OCI-LY3 (cell line): Measurements from ENCODE around the gene FOS.

ENCODE experiments used
- H2AFZ ChIP-seq: fragments of 200-600, 300-600 bp; shearing (Covaris generic); 2 replicates; pipeline ENCODE4 v1.6.0; 2014; ENCODE audit warnings: antibody characterized with exemption, low read depth, low read length
- H3K27ac ChIP-seq: fragments of 200-600, 300-600 bp; sonication (generic); 2 replicates; pipeline ENCODE4 v1.5.1; 2014; ENCODE audit warnings: mild to moderate bottlenecking, low read length, moderate library complexity, mixed read lengths
- H3K27me3 ChIP-seq: fragments of 200-600, 300-600 bp; sonication (generic); 2 replicates; pipeline ENCODE4 v1.6.1; 2014; ENCODE audit warnings: low read depth, low read length, mixed read lengths
- H3K36me3 ChIP-seq: fragments of 200-600, 300-600 bp; sonication (generic); replicated peaks from 2 replicates; pipeline ENCODE3; 2014; ENCODE audit warnings: low read depth, low read length, mixed read lengths
- H3K4me1 ChIP-seq: fragments of 300-600, 200-600 bp; sonication (generic); 2 replicates; pipeline ENCODE4 v1.6.1; 2014; ENCODE audit warnings: low read length, mixed read lengths
- H3K4me2 ChIP-seq: fragments of 200-600, 300-600 bp; sonication (generic); 2 replicates; pipeline ENCODE4 v1.6.1; 2014; ENCODE audit warnings: low read length, mixed read lengths
- H3K4me3 ChIP-seq: fragments of 300-600, 200-600 bp; sonication (generic); 2 replicates; pipeline ENCODE4 v1.5.1; 2014; ENCODE audit warnings: antibody characterized with exemption, mild to moderate bottlenecking, low read length, moderate library complexity
- H3K79me2 ChIP-seq: fragments of 300-600, 200-600 bp; shearing (Covaris generic); 2 replicates; pipeline ENCODE4 v1.6.1; 2014; ENCODE audit warnings: mild to moderate bottlenecking, low read length, mixed read lengths
- H3K9ac ChIP-seq: fragments of 300-600, 200-600 bp; shearing (Covaris generic); 2 replicates; pipeline ENCODE4 v1.6.0; 2014; ENCODE audit warnings: mild to moderate bottlenecking, low read length, moderate library complexity
- H3K9me3 ChIP-seq: fragments of 200-600, 300-600 bp; shearing (Covaris generic); 2 replicates; pipeline ENCODE4 v1.6.1; 2014; ENCODE audit warnings: low read length, mixed read lengths; ENCODE audit not compliant: insufficient read depth
- H4K20me1 ChIP-seq: fragments of 200-600, 300-600 bp; sonication (generic); 2 replicates; pipeline ENCODE4 v1.6.1; 2016; ENCODE audit warnings: low read length, mixed read lengths; ENCODE audit not compliant: insufficient read depth
- EZH2phosphoT487 ChIP-seq: fragments of 200-600 bp; shearing (Covaris generic); IDR thresholded peaks from 2 replicates; pipeline ENCODE4 v1.6.1; 2018; ENCODE audit warnings: antibody characterized with exemption, mixed run types, low read depth
- TF ChIP-seq, protein P1 (sequence below): fragments of 200-600, 300-600 bp; sonication (generic); IDR thresholded peaks from 2 replicates; pipeline ENCODE4 v1.5.1; 2014; ENCODE audit warnings: antibody characterized with exemption, low read length, low read depth

Gene FOS

DNA sequence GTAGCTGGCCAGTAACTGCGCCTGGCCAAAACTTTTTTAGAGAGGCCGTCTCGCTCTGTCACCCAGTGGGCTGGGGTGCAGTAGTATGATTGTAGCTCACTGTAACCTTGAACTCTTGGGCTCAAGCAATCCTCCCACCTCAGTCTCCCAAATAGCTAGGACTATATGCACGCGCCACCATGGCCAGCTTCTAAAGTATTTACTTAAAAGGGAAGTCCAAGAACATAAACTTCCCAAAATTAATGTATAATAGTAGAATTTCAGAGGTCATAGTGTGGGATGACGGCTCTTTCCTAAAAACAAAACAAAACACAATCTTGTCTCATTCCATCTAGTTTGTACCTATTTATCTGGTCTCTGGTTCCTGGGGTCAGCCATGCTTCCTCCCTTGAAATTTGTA, 42.2 kb upstream of the FOS start:
- H4K20me1 ChIP-seq: no peaks in the 10 kb centered on the region
- no peak overlapping the region for H2AFZ ChIP-seq
- H3K79me2 ChIP-seq: no peaks in the 10 kb centered on the region
- H3K9me3 ChIP-seq: no peaks in the 10 kb centered on the region
- no peak overlapping the region for H3K4me2 ChIP-seq
- H3K4me3 ChIP-seq: no peak overlapping the region
- no peak for TF ChIP-seq EZH2phosphoT487
- TF ChIP-seq, protein P1, sequence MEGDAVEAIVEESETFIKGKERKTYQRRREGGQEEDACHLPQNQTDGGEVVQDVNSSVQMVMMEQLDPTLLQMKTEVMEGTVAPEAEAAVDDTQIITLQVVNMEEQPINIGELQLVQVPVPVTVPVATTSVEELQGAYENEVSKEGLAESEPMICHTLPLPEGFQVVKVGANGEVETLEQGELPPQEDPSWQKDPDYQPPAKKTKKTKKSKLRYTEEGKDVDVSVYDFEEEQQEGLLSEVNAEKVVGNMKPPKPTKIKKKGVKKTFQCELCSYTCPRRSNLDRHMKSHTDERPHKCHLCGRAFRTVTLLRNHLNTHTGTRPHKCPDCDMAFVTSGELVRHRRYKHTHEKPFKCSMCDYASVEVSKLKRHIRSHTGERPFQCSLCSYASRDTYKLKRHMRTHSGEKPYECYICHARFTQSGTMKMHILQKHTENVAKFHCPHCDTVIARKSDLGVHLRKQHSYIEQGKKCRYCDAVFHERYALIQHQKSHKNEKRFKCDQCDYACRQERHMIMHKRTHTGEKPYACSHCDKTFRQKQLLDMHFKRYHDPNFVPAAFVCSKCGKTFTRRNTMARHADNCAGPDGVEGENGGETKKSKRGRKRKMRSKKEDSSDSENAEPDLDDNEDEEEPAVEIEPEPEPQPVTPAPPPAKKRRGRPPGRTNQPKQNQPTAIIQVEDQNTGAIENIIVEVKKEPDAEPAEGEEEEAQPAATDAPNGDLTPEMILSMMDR: no peak
- no peaks in the 10 kb centered on the region for H3K36me3 ChIP-seq
- H3K27me3 ChIP-seq: no peaks in the 10 kb centered on the region
- peaks cover 9% of the 10 kb centered on the region for H3K4me1 ChIP-seq
- H3K27ac ChIP-seq: no peak overlapping the region
- no peak overlapping the region for H3K9ac ChIP-seq

DNA sequence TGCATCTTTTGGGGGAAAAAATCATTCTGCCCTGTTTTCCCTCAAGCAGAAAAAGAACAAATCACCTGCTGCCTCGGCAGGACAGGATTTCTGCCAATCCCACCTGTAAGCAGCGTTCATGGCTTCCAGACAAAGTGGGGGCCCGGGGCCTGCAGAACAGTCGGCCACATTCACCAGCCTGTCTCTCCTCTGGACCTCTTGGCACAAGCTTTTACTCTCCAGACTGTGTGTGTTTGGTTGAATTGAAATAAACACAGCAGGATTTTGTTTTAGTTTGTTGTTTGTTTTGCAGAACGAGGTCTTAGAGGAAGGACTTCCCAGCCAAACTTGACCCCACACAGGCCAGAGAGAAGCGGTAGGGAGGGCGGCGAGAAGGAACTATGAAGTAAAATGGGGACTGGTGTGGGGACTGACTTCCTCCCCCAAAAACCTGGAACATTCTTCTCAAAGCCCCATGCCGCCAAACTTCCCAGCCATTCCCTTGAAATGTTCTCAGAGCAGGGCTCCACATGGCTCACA, 41.7 kb upstream of the FOS start:
- H3K79me2 ChIP-seq: no peaks in the 10 kb centered on the region
- no peaks in the 10 kb centered on the region for H3K27me3 ChIP-seq
- no peak for TF ChIP-seq EZH2phosphoT487
- TF ChIP-seq, protein P1: no peak
- peaks cover 9% of the 10 kb centered on the region for H3K4me1 ChIP-seq
- no peak overlapping the region for H3K9ac ChIP-seq
- H3K27ac ChIP-seq: no peak overlapping the region
- no peak overlapping the region for H3K4me2 ChIP-seq
- H3K4me3 ChIP-seq: no peak overlapping the region
- H3K9me3 ChIP-seq: no peaks in the 10 kb centered on the region
- no peak overlapping the region for H2AFZ ChIP-seq
- no peaks in the 10 kb centered on the region for H4K20me1 ChIP-seq
- H3K36me3 ChIP-seq: no peaks in the 10 kb centered on the region

DNA sequence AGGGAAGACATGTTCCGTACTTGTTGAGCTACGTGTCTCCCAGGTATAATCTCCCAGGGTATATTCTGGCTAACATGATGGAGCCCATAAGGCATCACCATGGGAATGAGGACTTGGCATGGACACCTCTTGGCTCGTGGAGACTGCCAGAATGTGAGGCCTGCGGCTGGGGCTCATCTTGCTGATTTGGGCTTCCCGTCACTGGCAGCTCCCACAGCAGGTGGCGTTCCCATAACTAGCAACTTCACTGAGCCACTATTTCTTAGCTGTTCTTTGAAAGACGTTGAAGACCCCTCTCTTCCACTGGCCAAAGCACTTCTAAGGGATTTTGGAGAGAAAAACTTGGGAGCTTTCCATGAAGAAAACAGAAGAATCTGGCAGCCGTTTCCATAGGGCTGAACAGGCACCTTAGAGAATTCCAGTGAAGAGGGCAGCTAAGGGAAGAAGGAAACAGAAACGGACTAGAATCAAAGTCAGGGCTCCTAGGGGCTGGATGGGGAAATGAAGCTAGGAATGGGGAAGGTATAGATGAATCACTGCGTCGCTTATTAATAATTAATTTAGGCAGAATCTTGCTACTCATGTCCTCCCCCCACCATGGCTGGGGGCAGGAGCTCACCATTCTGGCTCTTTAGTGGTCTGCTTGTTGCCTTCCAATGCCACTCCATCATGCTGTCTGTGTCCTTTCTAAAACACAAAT, 39.7 kb upstream of the FOS start:
- Histone ChIP-seq H3K79me2 (no peaks in the 10 kb centered on the region), H3K9ac (no peak overlapping the region), H3K27me3 (no peaks in the 10 kb centered on the region), H2AFZ (no peak overlapping the region), H4K20me1 (no peaks in the 10 kb centered on the region), H3K36me3 (no peaks in the 10 kb centered on the region), H3K4me1 (peaks cover 9% of the 10 kb centered on the region), H3K9me3 (no peaks in the 10 kb centered on the region), H3K4me3 (no peak overlapping the region), H3K27ac (no peak overlapping the region), H3K4me2 (0 out of 2 replicates have a peak overlapping the region, but pooled peaks have one; percentile 7)
- TF ChIP-seq, protein P1: no peak
- TF ChIP-seq EZH2phosphoT487: no peak

DNA sequence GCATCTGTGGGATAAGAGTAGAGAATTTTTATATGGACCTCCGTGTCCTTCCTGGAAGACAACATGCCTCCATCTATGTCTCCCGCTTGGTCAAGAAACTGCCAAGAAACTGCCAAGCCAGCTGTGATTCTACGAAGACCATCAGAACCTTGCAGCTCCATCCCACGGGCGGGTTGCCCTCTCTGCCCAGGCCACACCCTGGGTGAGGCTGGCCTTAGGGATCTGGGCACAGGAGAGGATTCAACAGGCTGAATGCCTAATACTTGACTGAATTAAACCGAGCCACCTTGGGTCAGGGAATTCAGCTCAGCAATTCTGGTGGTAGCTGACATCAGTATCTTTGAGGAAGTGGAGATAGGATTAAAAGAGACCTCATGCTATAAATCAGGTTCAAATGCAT, 37.8 kb upstream of the FOS start:
- no peak overlapping the region for H3K4me3 ChIP-seq
- H3K9me3 ChIP-seq: no peaks in the 10 kb centered on the region
- H3K36me3 ChIP-seq: no peaks in the 10 kb centered on the region
- peaks cover 8% of the 10 kb centered on the region; the same call in 1 of the 2 replicates for H3K27me3 ChIP-seq
- H3K4me1 ChIP-seq: peaks cover 9% of the 10 kb centered on the region
- no peak overlapping the region for H3K9ac ChIP-seq
- no peak overlapping the region for H3K4me2 ChIP-seq
- no peaks in the 10 kb centered on the region for H3K79me2 ChIP-seq
- H4K20me1 ChIP-seq: no peaks in the 10 kb centered on the region
- TF ChIP-seq, protein P1: no peak
- TF ChIP-seq EZH2phosphoT487: no peak
- H2AFZ ChIP-seq: no peak overlapping the region
- H3K27ac ChIP-seq: no peak overlapping the region
